HCT116 (cell line): ENCODE results near the gene CYP24A1. TPM values are rescaled to one million over a fixed set of nuclear protein-coding genes. Genes with fewer than 3 reads are reported as not detected.
A peak's percentile ranks its signal among the peaks of the same experiment; 100 is the strongest.

ENCODE experiments used
- ATAC-seq: fragments of 200-7000 bp; cut with Tn5 transposase; 2 replicates; pipeline ENCODE4 v1.9.1; 2020; ENCODE audit warnings: mild to moderate bottlenecking, moderate library complexity
- BruUV-seq: library from RNA; stranded (reverse); fragments of 400-500 nt; replicated peaks from 2 replicates; lab custom pipeline; 2021; lab: Mats Ljungman, UMichigan
- CTCF ChIA-PET: fragments of 300-600 bp; sonication (Branson Sonifier 250); formaldehyde crosslinking; loops from one replicate; lab custom pipeline; 2021; ENCODE audit warnings: antibody characterized with exemption; lab: Charles Lee
- POLR2A ChIA-PET: fragments of 300-600, 350-600 bp; sonication (Branson Sonifier 250); formaldehyde crosslinking; loops from one replicate; lab custom pipeline; 2021; ENCODE audit warnings: antibody characterized with exemption; lab: Charles Lee
- RAD21 ChIA-PET, 2 experiments: fragments of 300-600 bp; sonication (Branson Sonifier 250); formaldehyde crosslinking; loops; one replicate each; lab custom pipeline; 2023; ENCODE audit warnings: low total read pairs in 2 of 2; ENCODE audit not compliant: uncharacterized antibody in 2 of 2, unreplicated experiment in 2 of 2, low non-redundant PET in 1 of 2; lab: Charles Lee
- DNase-seq: peaks from one replicate; pipeline ENCODE4 v3.0.0-alpha.2; 2010; ENCODE audit warnings: low read depth, low spot score
- H2AFZ ChIP-seq: fragments of 200-600 bp; shearing (Covaris generic), sonication (generic); 2 replicates; pipeline ENCODE4 v1.6.1; 2017; ENCODE audit warnings: low read depth, mixed run types, mixed read lengths, antibody characterized with exemption, low read length; ENCODE audit not compliant: poor library complexity, severe bottlenecking
- H3K27ac ChIP-seq: 2 replicates; pipeline ENCODE4 v1.5.1; 2012; ENCODE audit warnings: low read depth, low read length
- H3K27me3 ChIP-seq: fragments of 200-600 bp; sonication (generic); 2 replicates; pipeline ENCODE4 v1.6.1; 2016; ENCODE audit warnings: mixed run types, low read length, mixed read lengths; ENCODE audit not compliant: insufficient read depth
- H3K36me3 ChIP-seq, 2 experiments: fragments of 200-500 bp in 1 of 2; fragments of 200-600 bp in 1 of 2; sonication (Bioruptor generic) in 1 of 2; sonication (generic) in 1 of 2; 2 replicates each; pipeline versions ENCODE4 v1.5.1 to v1.6.1; 2014 to 2016; ENCODE audit warnings: low read length in 2 of 2, inconsistent platforms in 1 of 2, mixed read lengths in 1 of 2, mixed run types in 1 of 2; ENCODE audit not compliant: insufficient read depth in 2 of 2, control insufficient read depth in 1 of 2
- H3K4me1 ChIP-seq, 2 experiments: fragments of 200-600 bp in 1 of 2; sonication (generic) in 1 of 2; 2 replicates each; pipeline versions ENCODE4 v1.5.1 to v1.6.1; 2012 to 2017; ENCODE audit warnings: low read length in 2 of 2, inconsistent platforms in 1 of 2, mild to moderate bottlenecking in 1 of 2, mixed read lengths in 1 of 2, mixed run types in 1 of 2, moderate library complexity in 1 of 2; ENCODE audit not compliant: insufficient read depth in 2 of 2, control insufficient read depth in 1 of 2
- H3K4me2 ChIP-seq: fragments of 200-600 bp; sonication (generic); 2 replicates; pipeline ENCODE4 v1.6.1; 2017; ENCODE audit warnings: mixed run types, low read length, mixed read lengths
- H3K4me3 ChIP-seq, 2 experiments: fragments of 200-600 bp in 1 of 2; sonication (generic) in 1 of 2; replicated peaks in 1 of 2; 2 replicates each; pipeline ENCODE4 v1.5.1; 2011 to 2016; ENCODE audit warnings: low read length in 2 of 2, control low read depth in 1 of 2, low read depth in 1 of 2, mild to moderate bottlenecking in 1 of 2, mixed read lengths in 1 of 2, mixed run types in 1 of 2
- H3K79me2 ChIP-seq: fragments of 200-600 bp; sonication (generic); 2 replicates; pipeline ENCODE4 v1.6.1; 2017; ENCODE audit warnings: mild to moderate bottlenecking, mixed run types, low read length, moderate library complexity, mixed read lengths; ENCODE audit not compliant: insufficient read depth
- H3K9ac ChIP-seq: fragments of 200-600 bp; sonication (generic); 2 replicates; pipeline ENCODE4 v1.6.1; 2016; ENCODE audit warnings: low read length, mixed read lengths
- H3K9me2 ChIP-seq: fragments of 200-600 bp; sonication (generic), shearing (Covaris generic); 2 replicates; pipeline ENCODE4 v1.6.1; 2017; ENCODE audit warnings: mixed run types, mild to moderate bottlenecking, moderate library complexity; ENCODE audit not compliant: insufficient read depth
- H3K9me3 ChIP-seq, 2 experiments: fragments of 200-500 bp in 1 of 2; fragments of 200-600 bp in 1 of 2; sonication (Bioruptor generic) in 1 of 2; sonication (generic) in 1 of 2; 2 replicates each; pipeline ENCODE4 v1.6.1; 2014 to 2017; ENCODE audit warnings: low read length in 2 of 2, mixed read lengths in 2 of 2, inconsistent platforms in 1 of 2, low read depth in 1 of 2, mild to moderate bottlenecking in 1 of 2, mixed run types in 1 of 2, moderate library complexity in 1 of 2; ENCODE audit not compliant: control insufficient read depth in 1 of 2, insufficient read depth in 1 of 2
- H4K20me1 ChIP-seq: fragments of 200-600 bp; sonication (generic), shearing (Covaris generic); 2 replicates; pipeline ENCODE4 v1.6.1; 2017; ENCODE audit warnings: mixed run types, mild to moderate bottlenecking, moderate library complexity; ENCODE audit not compliant: insufficient read depth
- CBX3 ChIP-seq: IDR thresholded peaks from 2 replicates; pipeline ENCODE4 v1.6.1; 2012; ENCODE audit warnings: low read depth
- EGR1 ChIP-seq: IDR thresholded peaks from 2 replicates; pipeline ENCODE4 v1.6.1; 2012; ENCODE audit warnings: low read depth
- JUND ChIP-seq: IDR thresholded peaks from 2 replicates; pipeline ENCODE4 v1.6.1; 2012
- RAD21 ChIP-seq: IDR thresholded peaks from 2 replicates; pipeline ENCODE4 v1.6.1; 2012; ENCODE audit warnings: low read depth, mild to moderate bottlenecking
- intact Hi-C: fragments of 100-400 bp; cut with micrococcal nuclease; formaldehyde crosslinking; loops from 2 replicates; pipeline ENCODE4 v1.10.0; 2022
- total RNA-seq: library from RNA; stranded (reverse); gene quantifications from one replicate; pipeline ENCODE4 v1.2.1, GENCODE V29; 2021; ENCODE audit not compliant: unreplicated experiment
- TF ChIP-seq, protein P1 (sequence below), 3 experiments: fragments of 200-600 bp in 1 of 3; sonication (generic) in 1 of 3; IDR thresholded peaks in 2 of 3; conservative IDR thresholded peaks in 1 of 3; 2 replicates each; pipeline ENCODE4 v1.5.1; 2012 to 2017; ENCODE audit warnings: low read depth in 2 of 3, low read length in 2 of 3, antibody characterized with exemption in 1 of 3, borderline replicate concordance in 1 of 3, control low read depth in 1 of 3, mild to moderate bottlenecking in 1 of 3, mixed read lengths in 1 of 3, mixed run types in 1 of 3, moderate library complexity in 1 of 3; ENCODE audit not compliant: insufficient read depth in 1 of 3

The CYP24A1 gene
- total RNA-seq, 1 experiment from 2014 or later, result 267 TPM

DNA sequence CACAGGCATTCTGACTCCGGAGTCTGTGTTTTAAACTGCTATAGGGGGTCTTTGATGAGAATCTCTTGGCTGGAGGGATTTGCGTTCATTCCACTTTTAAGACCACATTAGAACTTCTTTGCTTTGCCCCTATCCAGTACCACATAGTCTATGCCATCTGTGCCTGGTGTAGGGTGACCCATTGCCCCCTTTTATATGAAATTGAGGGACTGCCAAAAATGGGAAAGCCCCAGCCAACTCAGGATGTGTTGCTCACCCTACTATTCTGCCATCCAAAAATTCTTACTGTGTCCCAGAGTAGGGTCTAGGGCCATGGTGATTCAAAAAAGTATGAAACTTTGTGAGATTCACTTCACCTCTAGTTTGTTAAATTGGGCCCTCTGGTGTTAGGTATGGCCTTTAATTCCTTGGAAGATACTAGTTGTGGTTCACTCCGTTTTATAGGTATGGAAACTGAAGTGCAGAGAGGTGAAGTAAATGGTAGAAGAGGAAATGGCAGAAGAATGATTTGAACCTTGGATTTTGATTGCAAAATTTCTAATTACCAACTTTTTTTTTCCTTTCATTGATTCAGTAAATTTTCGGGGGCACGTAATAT lies 35.5 kb upstream of the CYP24A1 start:
- ChIA-PET CTCF (interaction anchor here (1.0 to 1.5 kb wide), 2 partner anchors 9 to 437 kb away, joined by 3 to 4 read pairs; no protein-coding TSS in a partner anchor), POLR2A (no interaction called here), RAD21 (no interaction called here)
- peaks cover 0 to 4% of the 10 kb centered on the region in 2 experiments; a peak in 2 of 4 replicates for H3K36me3 ChIP-seq
- intact Hi-C loops, result no loop called here
- peak overlapping the region; percentile 91; the same call in 1 of the 2 replicates for H3K27ac ChIP-seq
- no peaks in the 10 kb centered on the region for H3K27me3 ChIP-seq
- peak overlapping the region; percentile 86 to 90 for H3K4me3 ChIP-seq
- 0 out of 2 replicates have a peak, but pooled peaks have one; percentile 10 for TF ChIP-seq JUND
- TF ChIP-seq, protein P1, sequence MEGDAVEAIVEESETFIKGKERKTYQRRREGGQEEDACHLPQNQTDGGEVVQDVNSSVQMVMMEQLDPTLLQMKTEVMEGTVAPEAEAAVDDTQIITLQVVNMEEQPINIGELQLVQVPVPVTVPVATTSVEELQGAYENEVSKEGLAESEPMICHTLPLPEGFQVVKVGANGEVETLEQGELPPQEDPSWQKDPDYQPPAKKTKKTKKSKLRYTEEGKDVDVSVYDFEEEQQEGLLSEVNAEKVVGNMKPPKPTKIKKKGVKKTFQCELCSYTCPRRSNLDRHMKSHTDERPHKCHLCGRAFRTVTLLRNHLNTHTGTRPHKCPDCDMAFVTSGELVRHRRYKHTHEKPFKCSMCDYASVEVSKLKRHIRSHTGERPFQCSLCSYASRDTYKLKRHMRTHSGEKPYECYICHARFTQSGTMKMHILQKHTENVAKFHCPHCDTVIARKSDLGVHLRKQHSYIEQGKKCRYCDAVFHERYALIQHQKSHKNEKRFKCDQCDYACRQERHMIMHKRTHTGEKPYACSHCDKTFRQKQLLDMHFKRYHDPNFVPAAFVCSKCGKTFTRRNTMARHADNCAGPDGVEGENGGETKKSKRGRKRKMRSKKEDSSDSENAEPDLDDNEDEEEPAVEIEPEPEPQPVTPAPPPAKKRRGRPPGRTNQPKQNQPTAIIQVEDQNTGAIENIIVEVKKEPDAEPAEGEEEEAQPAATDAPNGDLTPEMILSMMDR (IDR thresholded peaks at IDR 0.05 in 2 of 3, conservative IDR thresholded peaks at IDR 0.05 in 1 of 3; ENCODE audit: borderline replicate concordance in 1 of 3, insufficient read depth in 1 of 3, low read depth in 2 of 3, low read length in 2 of 3), result peak in 1 of 3 experiments; percentile 39; a peak in 2 of 6 replicates
- peak; percentile 11; the same call in 1 of the 2 replicates for TF ChIP-seq RAD21
- TF ChIP-seq CBX3, result 0 out of 2 replicates have a peak, but pooled peaks have one; percentile 23
- TF ChIP-seq EGR1, result no peak
- ATAC-seq, result no peak
- H3K4me1 ChIP-seq, result peaks cover 7 to 18% of the 10 kb centered on the region in 2 experiments; a peak in 3 of 4 replicates
- H3K9me2 ChIP-seq, result no peaks in the 10 kb centered on the region
- H2AFZ ChIP-seq, result no peak overlapping the region
- BruUV-seq, result TSS peak; percentile 47
- peak overlapping the region; percentile 91 for H3K4me2 ChIP-seq
- no peak for DNase-seq
- H4K20me1 ChIP-seq, result no peaks in the 10 kb centered on the region
- peak overlapping the region; percentile 87 for H3K9ac ChIP-seq
- H3K79me2 ChIP-seq, result peaks cover 62% of the 10 kb centered on the region
- no peaks in the 10 kb centered on the region for H3K9me3 ChIP-seq
